ENCODE measurements around the gene RNF123. TPM values are rescaled to one million over a fixed set of nuclear protein-coding genes. Genes with fewer than 3 reads are reported as not detected.

RNF123 gene
- total RNA-seq, 1 experiment from 2014 or later = 40.6 TPM

- Histone ChIP-seq H2BK12ac (ENCODE audit: insufficient read length, low read depth, low read length) (no peak overlapping the region), H3K79me1 (ENCODE audit: insufficient read depth, low read depth, low read length, poor library complexity, severe bottlenecking) (no peaks in the 10 kb centered on the region), H2BK120ac (ENCODE audit: low read depth, low read length, poor library complexity, severe bottlenecking) (no peak overlapping the region), H2BK15ac (ENCODE audit: low read depth, low read length) (no peak overlapping the region), H3K79me2 (ENCODE audit: insufficient read depth, low read length) (no peaks in the 10 kb centered on the region), H2BK20ac (ENCODE audit: low read depth, low read length, poor library complexity, severe bottlenecking) (no peak overlapping the region), H3K23me2 (ENCODE audit: insufficient read length, low read depth, low read length, poor library complexity, severe bottlenecking) (peaks cover under 1% of the 10 kb centered on the region), H3K56ac (ENCODE audit: insufficient read length, low read depth, low read length) (no peak overlapping the region), H4K5ac (ENCODE audit: insufficient read length, low read depth, low read length) (no peak overlapping the region), H4K8ac (replicated peaks; ENCODE audit: insufficient read length, low read depth, low read length) (no peak overlapping the region), H3K14ac (ENCODE audit: insufficient read depth, low read length) (no peak overlapping the region), H3T11ph (ENCODE audit: low read length) (no peak overlapping the region), H2BK5ac (ENCODE audit: insufficient read length, low read length) (no peak overlapping the region), H4K20me1 (ENCODE audit: control insufficient read depth, insufficient read depth, insufficient read length) (no peaks in the 10 kb centered on the region), H3K9ac (ENCODE audit: extremely low read depth, insufficient read length, low read length) (no peak overlapping the region), H2AK5ac (ENCODE audit: insufficient read length, low read length) (no peak overlapping the region), H3K4me1 (ENCODE audit: insufficient read depth, low read length) (no peaks in the 10 kb centered on the region), H3K9me3 (ENCODE audit: control insufficient read depth, low read depth, low read length) (no peaks in the 10 kb centered on the region), H3K27me3 (ENCODE audit: insufficient read depth, low read length) (no peaks in the 10 kb centered on the region), H3K4me2 (ENCODE audit: insufficient read depth, insufficient read length, low read length) (no peak overlapping the region), H2AFZ (ENCODE audit: low read length) (no peak overlapping the region), H3K27ac (ENCODE audit: insufficient read length, low read depth, low read length) (no peak overlapping the region), H3K18ac (ENCODE audit: insufficient read length, low read depth, low read length) (no peak overlapping the region), H3K23ac (ENCODE audit: insufficient read length, low read depth, low read length) (no peak overlapping the region), H4K91ac (ENCODE audit: insufficient read length, low read depth, low read length) (no peak overlapping the region), H3K4ac (ENCODE audit: low read depth, low read length) (no peak overlapping the region)
- peaks cover under 1 to 1% of the 10 kb centered on the region in 2 experiments for H3K4me1 Mint-ChIP-seq
- H3K27me3 Mint-ChIP-seq (ENCODE audit: low read depth) = peaks cover under 1% of the 10 kb centered on the region; the same call in 1 of the 2 replicates
- DNase-seq = no peak
- no CpG with 5 or more reads among the region's 25 CpGs for WGBS (ENCODE audit: extremely low coverage, insufficient read length, low lambda C conversion rate)
- no peak overlapping the region for H3K4me3 Mint-ChIP-seq
- H3K9me3 Mint-ChIP-seq = no peaks in the 10 kb centered on the region
- no peak for TF ChIP-seq CTCF (conservative IDR thresholded peaks at IDR 0.05)
- H3K27ac Mint-ChIP-seq = no peak overlapping the region
- H3K36me3 Mint-ChIP-seq (ENCODE audit: insufficient read depth in 1 of 3, low read depth in 3 of 3) = peaks cover 0 to 11% (median 9%) of the 10 kb centered on the region in 3 experiments; a peak in 4 of 7 replicates
Measured at GRCh38 chr3:49713336-49714105, 24.2 kb downstream of the RNF123 start.

All from H9 (cell line).